ENCODE measurements around the gene AP2S1.
"Not testable (repeated sequence)": the region's sequence is repeated elsewhere in the genome, so short reads cannot be mapped to it uniquely, and the experiment has no call there.

AP2S1 gene

GRCh38 chr19:46825731-46826055 is 25.0 kb downstream of the AP2S1 start:
- no peak for DNase-seq (ENCODE audit: low read depth, low spot score)
- no peak for TF ChIP-seq CTCF (IDR thresholded peaks at IDR 0.05; ENCODE audit: insufficient read depth, low read length, missing control alignments)
- POLR2A ChIA-PET, result no interaction called here
- H3K4me3 ChIP-seq (ENCODE audit: low read depth, low read length), result no peak overlapping the region
- CTCF ChIA-PET, result no interaction called here

- POLR2A ChIA-PET, result no interaction called here
- no peak for DNase-seq (ENCODE audit: low read depth, low spot score)
- H3K4me3 ChIP-seq (ENCODE audit: low read depth, low read length), result no peak overlapping the region
- TF ChIP-seq CTCF (IDR thresholded peaks at IDR 0.05; ENCODE audit: insufficient read depth, low read length, missing control alignments), result no peak
- CTCF ChIA-PET, result interaction anchor here (0.9 to 1.1 kb wide), 2 partner anchors 22 to 67 kb away, joined by 3 read pairs; no protein-coding TSS in a partner anchor
These were observed 25.5 kb downstream of the AP2S1 start for GRCh38 chr19:46824890-46825730.

- POLR2A ChIA-PET, result no interaction called here
- no peak overlapping the region for H3K4me3 ChIP-seq (ENCODE audit: low read depth, low read length)
- TF ChIP-seq CTCF (IDR thresholded peaks at IDR 0.05; ENCODE audit: insufficient read depth, low read length, missing control alignments), result no peak
- DNase-seq (ENCODE audit: low read depth, low spot score), result no peak
- CTCF ChIA-PET, result interaction anchor here (1.4 to 2.5 kb wide), 2 partner anchors 17 kb away, joined by 3 to 9 read pairs; no protein-coding TSS in a partner anchor
These were observed 27.6 kb downstream of the AP2S1 start for GRCh38 chr19:46823049-46823448.

GRCh38 chr19:46822410-46822787 is 28.2 kb downstream of the AP2S1 start:
- DNase-seq (ENCODE audit: low read depth, low spot score); H3K4me3 ChIP-seq (ENCODE audit: low read depth, low read length): not testable (repeated sequence)
- ChIA-PET CTCF (interaction anchor here (2.5 kb wide), 1 partner anchor 18 kb away, joined by 9 read pairs; no protein-coding TSS in a partner anchor), POLR2A (interaction anchor here (1.9 kb wide), 1 partner anchor 34 kb away, joined by 6 read pairs; the partner anchor contains the start of gene SLC1A5)

- no peak for TF ChIP-seq CTCF (IDR thresholded peaks at IDR 0.05; ENCODE audit: insufficient read depth, low read length, missing control alignments)
- DNase-seq (ENCODE audit: low read depth, low spot score), result no peak
- POLR2A ChIA-PET, result interaction anchor here (1.9 kb wide), 1 partner anchor 33 kb away, joined by 6 read pairs; the partner anchor contains the start of gene SLC1A5
- CTCF ChIA-PET, result interaction anchor here (1.0 to 2.5 kb wide), 2 partner anchors 15 to 18 kb away, joined by 3 to 9 read pairs; no protein-coding TSS in a partner anchor
- no peak overlapping the region for H3K4me3 ChIP-seq (ENCODE audit: low read depth, low read length)
These were observed 28.9 kb downstream of the AP2S1 start for GRCh38 chr19:46821512-46822409.

GRCh38 chr19:46818812-46819211 is 31.8 kb downstream of the AP2S1 start:
- DNase-seq (ENCODE audit: low read depth, low spot score), result no peak
- CTCF ChIA-PET, result interaction anchor here (1.2 kb wide), 2 partner anchors 22 to 70 kb away, joined by 3 read pairs; no protein-coding TSS in a partner anchor
- H3K4me3 ChIP-seq (ENCODE audit: low read depth, low read length), result no peak overlapping the region
- POLR2A ChIA-PET, result no interaction called here
- TF ChIP-seq CTCF (IDR thresholded peaks at IDR 0.05; ENCODE audit: insufficient read depth, low read length, missing control alignments), result no peak

Data from AG04449 (cell line).